Measurements from ENCODE around the gene VLDLR. TPM values are rescaled to one million over a fixed set of nuclear protein-coding genes. Genes with fewer than 3 reads are reported as not detected.

VLDLR gene
- total and polyA plus RNA-seq, 8 donors, result 2.1 to 110 (median 6.7) TPM

- intact Hi-C loops (cut with DNase I; ENCODE audit: low total_unique reads), result no loop called here
- Histone ChIP-seq H3K4me1 (peaks cover 0 to 7% (median 4%) of the 10 kb centered on the region in 4 donors), H3K4me3 (no peak overlapping the region), H3K36me3 (no peaks in the 10 kb centered on the region), H3K27ac (no peak overlapping the region), H3K27me3 (no peaks in the 10 kb centered on the region), H3K9me3 (no peaks in the 10 kb centered on the region)
- TF ChIP-seq POLR2A (IDR thresholded peaks at IDR 0.05), result no peak
- TF ChIP-seq, protein P1, sequence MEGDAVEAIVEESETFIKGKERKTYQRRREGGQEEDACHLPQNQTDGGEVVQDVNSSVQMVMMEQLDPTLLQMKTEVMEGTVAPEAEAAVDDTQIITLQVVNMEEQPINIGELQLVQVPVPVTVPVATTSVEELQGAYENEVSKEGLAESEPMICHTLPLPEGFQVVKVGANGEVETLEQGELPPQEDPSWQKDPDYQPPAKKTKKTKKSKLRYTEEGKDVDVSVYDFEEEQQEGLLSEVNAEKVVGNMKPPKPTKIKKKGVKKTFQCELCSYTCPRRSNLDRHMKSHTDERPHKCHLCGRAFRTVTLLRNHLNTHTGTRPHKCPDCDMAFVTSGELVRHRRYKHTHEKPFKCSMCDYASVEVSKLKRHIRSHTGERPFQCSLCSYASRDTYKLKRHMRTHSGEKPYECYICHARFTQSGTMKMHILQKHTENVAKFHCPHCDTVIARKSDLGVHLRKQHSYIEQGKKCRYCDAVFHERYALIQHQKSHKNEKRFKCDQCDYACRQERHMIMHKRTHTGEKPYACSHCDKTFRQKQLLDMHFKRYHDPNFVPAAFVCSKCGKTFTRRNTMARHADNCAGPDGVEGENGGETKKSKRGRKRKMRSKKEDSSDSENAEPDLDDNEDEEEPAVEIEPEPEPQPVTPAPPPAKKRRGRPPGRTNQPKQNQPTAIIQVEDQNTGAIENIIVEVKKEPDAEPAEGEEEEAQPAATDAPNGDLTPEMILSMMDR (IDR thresholded peaks at IDR 0.05), result peak in 1 of 7 experiments; percentile 12
- peak in 1 of 2 donors; percentile 26 for DNase-seq
- 77 to 87% (median 83%) methylated on average over 7 of the region's 7 CpGs for WGBS, 5 donors
Observed at GRCh38 chr9:2662496-2662895, 40.9 kb downstream of the VLDLR start.

GRCh38 chr9:2663461-2664173 is 42.0 kb downstream of the VLDLR start:
- no peaks in the 10 kb centered on the region for H3K9me3 ChIP-seq
- H3K36me3 ChIP-seq, result no peaks in the 10 kb centered on the region
- WGBS, 5 donors, result 67 to 85% (median 76%) methylated on average over 7 of the region's 7 CpGs
- H3K27me3 ChIP-seq, result no peaks in the 10 kb centered on the region
- TF ChIP-seq, protein P1 (IDR thresholded peaks at IDR 0.05), result no peak
- TF ChIP-seq POLR2A (IDR thresholded peaks at IDR 0.05) (no peak), EP300 (IDR thresholded peaks at IDR 0.05) (no peak), POLR2AphosphoS5 (IDR thresholded peaks at IDR 0.05) (no peak)
- DNase-seq, result peak in 1 of 2 donors; percentile 31
- H3K27ac ChIP-seq, result peak overlapping the region in 1 of 5 donors; percentile 31
- no peak overlapping the region for H3K4me3 ChIP-seq
- peaks cover 0 to 7% (median 4%) of the 10 kb centered on the region in 4 donors for H3K4me1 ChIP-seq
- intact Hi-C loops (cut with DNase I; ENCODE audit: low total_unique reads), result no loop called here

DNA sequence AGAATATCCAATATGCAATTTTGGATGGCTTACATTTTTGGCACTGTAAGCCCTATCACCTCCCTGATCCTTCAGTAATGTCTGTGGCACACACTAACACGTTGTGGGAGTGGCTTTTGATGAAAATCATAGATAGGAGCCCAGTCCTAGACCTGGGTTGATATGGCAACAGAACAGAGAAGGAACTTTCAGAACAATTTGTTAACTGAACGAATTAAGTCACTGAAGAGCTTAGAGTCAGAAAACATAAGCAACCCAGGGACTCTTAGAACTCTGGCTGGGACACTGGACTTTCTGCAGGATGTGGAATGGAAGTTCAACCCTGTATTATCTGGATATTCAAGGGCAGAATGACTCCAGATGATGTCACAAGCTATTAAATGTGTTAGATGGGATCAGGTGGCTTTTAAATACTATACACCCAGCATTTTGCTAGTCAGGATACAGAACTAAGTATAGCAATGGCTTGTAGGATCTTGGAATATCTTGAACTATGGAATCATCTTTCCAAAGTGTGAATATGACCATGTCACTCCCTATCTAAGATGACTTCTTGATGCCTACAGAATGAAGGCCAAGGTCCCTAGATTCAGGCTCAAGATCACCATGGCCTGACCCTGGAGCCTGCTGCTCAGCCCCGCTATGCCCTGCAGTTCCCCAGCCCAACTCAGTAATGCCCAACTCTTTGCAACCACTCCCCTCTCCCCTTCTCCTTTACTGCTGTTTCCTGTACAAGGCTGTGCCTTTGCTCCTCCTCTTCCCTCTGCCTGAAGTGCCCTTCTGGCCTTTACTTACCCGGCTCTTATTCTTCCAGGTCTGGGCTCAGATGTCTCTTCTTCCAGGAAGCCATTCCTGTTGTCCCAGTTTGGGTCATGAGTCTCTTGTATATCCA is 42.8 kb downstream of the VLDLR start:
- Histone ChIP-seq H3K4me1 (peaks cover 0 to 7% (median 4%) of the 10 kb centered on the region in 4 donors), H3K36me3 (no peaks in the 10 kb centered on the region), H3K27ac (peak overlapping the region in 1 of 5 donors; percentile 31), H3K27me3 (no peaks in the 10 kb centered on the region), H3K4me3 (no peak overlapping the region), H3K9me3 (no peaks in the 10 kb centered on the region)
- intact Hi-C loops (cut with DNase I; ENCODE audit: low total_unique reads), result no loop called here
- DNase-seq, result no peak
- no peak for TF ChIP-seq POLR2AphosphoS5 (IDR thresholded peaks at IDR 0.05)
- no peak for TF ChIP-seq EP300 (IDR thresholded peaks at IDR 0.05)
- no peak for TF ChIP-seq POLR2A (IDR thresholded peaks at IDR 0.05)
- TF ChIP-seq, protein P1 (IDR thresholded peaks at IDR 0.05), result no peak
- WGBS, 5 donors, result 61 to 70% (median 63%) methylated on average over 4 of the region's 4 CpGs

DNA sequence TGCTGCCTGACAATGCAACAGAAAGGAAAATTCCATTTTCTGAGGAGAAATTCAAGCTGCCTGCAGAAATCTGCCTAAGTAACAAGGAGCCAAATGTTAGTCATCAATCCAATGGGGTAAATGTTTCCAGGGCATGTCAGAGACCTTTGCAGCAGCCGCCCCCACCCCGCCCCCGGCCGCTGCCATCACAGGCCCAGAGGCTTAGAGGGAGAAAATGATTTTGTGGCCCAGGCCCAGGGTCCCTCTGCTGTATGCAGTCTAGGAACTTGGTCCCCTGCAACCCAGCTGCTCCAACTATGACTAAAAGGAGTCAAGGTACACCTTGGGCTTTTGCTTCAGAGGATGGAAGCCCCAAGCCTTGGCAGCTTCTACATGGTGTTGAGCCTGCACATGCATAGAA is 45.0 kb downstream of the VLDLR start:
- H3K36me3 ChIP-seq, result no peaks in the 10 kb centered on the region
- H3K27ac ChIP-seq, result no peak overlapping the region
- intact Hi-C loops (cut with DNase I; ENCODE audit: low total_unique reads), result no loop called here
- WGBS, 5 donors, result 88 to 100% (median 95%) methylated on average over 3 to 4 of the region's 4 CpGs
- H3K4me3 ChIP-seq, result no peak overlapping the region
- TF ChIP-seq EP300 (IDR thresholded peaks at IDR 0.05) (no peak), POLR2A (IDR thresholded peaks at IDR 0.05) (no peak), POLR2AphosphoS5 (IDR thresholded peaks at IDR 0.05) (no peak)
- TF ChIP-seq, protein P1 (IDR thresholded peaks at IDR 0.05), result no peak
- DNase-seq, result no peak
- no peaks in the 10 kb centered on the region for H3K9me3 ChIP-seq
- H3K4me1 ChIP-seq, result peaks cover 0 to 7% (median 4%) of the 10 kb centered on the region in 4 donors
- no peaks in the 10 kb centered on the region for H3K27me3 ChIP-seq
